Measurements from ENCODE around the gene CYP2U1.
"Not testable (repeated sequence)": the region's sequence is repeated elsewhere in the genome, so short reads cannot be mapped to it uniquely, and the experiment has no call there.

Gene CYP2U1

DNA sequence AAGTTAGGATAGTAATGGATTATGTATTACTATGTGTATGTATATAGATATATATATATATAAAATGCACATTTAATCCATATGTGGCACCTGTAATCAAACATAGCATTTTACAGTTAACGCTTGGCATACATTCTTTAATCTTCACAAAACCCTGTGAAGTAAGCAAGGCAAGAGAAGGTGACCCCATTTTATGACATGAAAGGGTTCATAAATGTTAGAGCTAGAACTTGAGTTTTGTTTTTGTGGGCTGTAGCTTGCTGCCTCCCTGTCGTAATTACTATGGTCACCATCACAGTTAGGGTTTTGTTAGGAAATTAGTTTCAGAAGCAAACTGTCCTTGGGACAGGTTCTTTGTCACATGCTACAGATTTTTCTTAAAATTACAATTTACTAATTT, 13.8 kb upstream of the CYP2U1 start:
- no peak for DNase-seq (ENCODE audit: extremely low read depth in 1 of 2, low read depth in 1 of 2)

DNA sequence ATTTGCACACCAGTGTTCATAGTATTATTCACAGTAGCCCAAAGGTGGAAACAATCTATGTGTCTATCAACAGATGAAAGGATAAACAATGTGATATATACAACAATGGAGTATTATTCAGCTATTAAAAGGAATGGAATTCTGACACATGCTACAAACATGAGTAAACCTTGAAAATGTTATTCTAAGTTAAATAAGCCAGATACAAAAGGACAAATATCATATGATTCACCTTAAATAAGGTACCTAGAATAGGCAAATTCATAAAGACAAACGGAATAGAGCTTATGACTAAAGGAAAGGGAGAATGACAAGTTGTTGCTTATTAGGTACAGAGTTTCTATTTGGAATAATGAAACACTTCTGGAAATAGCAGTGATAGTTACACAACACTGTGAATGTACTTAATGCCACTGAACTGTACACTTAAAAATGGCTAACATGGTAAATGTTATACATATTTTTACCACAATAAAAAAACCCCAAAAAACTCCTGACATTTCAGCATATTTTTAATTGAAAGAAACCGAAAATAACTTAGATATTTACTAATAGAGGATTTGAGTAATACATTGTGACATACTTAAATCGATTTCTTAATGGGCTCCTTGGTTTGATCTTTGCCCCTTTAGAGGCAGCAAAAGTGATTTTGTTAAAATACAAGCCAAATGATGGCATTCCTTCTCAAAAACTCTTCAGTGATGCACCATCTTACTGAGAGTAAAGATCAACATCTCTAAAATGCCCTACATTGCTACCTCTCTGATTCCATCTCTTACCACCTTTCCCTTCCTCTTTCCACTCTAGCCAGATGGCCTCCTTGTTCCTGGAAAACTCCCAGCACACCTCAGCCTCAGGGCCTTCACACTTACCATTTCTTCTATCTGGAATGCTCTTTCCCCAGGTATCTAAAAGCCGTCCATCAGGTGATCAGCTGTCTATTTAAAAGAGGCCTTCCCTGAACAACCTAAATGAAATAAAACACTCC, 8.6 kb upstream of the CYP2U1 start:
- no peak for DNase-seq (ENCODE audit: extremely low read depth in 1 of 2, low read depth in 1 of 2)

DNA sequence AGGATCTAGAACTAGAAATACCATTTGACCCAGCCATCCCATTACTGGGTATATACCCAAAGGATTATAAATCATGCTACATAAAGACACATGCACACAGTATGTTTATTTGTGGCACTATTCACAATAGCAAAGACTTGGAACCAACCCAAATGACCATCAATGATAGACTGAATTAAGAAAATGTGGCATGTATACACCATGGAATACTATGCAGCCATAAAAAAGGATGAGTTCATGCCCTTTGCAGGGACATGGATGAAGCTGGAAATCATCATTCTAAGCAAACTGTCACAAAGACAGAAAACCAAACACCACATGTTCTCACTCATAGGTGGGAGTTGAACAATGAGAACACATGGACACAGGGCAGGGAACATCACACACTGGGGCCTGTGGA, 5.6 kb upstream of the CYP2U1 start:
- DNase-seq (ENCODE audit: extremely low read depth in 1 of 2, low read depth in 1 of 2): not testable (repeated sequence)

DNA sequence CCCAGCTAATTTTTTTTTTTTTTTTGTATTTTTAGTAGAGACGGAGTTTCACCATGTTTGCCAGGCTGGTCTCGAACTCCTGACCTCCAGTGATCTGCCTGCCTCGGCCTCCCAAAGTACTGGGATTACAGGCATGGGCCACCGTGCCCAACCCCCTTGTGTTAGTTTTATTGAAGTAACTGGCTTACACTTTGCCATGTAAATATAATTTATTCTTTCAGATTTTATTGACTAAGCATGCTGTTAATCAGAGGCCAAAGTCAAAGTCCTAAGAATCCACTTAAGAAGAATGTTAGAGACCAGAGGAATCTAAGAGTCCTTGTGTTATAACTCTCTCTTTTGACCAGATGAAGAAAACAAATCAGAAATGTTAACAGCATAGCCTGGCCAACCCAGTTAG, 4.5 kb upstream of the CYP2U1 start:
- DNase-seq (ENCODE audit: extremely low read depth in 1 of 2, low read depth in 1 of 2): not testable (repeated sequence)

DNA sequence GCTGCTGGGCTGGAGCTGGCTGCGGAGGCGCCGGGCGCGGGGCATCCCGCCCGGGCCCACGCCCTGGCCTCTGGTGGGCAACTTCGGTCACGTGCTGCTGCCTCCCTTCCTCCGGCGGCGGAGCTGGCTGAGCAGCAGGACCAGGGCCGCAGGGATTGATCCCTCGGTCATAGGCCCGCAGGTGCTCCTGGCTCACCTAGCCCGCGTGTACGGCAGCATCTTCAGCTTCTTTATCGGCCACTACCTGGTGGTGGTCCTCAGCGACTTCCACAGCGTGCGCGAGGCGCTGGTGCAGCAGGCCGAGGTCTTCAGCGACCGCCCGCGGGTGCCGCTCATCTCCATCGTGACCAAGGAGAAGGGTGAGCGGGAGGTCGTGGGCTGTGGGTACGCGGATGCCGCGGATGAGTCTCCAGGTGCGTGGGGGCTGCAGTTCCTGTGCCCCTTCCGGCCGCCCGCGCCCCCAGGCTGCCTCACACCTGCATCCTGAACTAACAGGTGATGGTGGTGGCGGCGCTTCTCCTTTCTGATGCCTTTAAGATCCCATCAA, 499 bp downstream of the CYP2U1 start:
- DNase-seq (ENCODE audit: extremely low read depth in 1 of 2, low read depth in 1 of 2): peak; percentile 5 to 7

DNA sequence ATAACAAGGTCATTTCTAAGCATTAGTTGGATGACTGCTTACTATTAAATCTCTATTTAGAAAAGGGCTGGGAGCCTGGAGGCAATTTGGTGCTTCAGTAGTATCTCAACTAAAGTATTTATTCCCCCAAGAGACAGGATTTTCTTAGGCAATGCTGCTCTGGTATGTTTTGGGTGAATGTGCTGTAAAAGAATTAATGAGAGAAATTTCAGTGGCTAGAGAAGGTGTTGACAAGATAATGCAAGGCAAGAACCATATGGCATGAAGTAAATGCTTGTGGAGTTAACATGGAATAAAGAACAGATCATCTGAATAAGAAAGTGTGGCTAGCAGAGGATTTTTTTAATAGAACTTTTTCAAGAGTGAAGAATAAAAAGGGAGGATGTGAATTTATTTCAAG, 3.9 kb downstream of the CYP2U1 start:
- DNase-seq (ENCODE audit: extremely low read depth in 1 of 2, low read depth in 1 of 2): no peak

DNA sequence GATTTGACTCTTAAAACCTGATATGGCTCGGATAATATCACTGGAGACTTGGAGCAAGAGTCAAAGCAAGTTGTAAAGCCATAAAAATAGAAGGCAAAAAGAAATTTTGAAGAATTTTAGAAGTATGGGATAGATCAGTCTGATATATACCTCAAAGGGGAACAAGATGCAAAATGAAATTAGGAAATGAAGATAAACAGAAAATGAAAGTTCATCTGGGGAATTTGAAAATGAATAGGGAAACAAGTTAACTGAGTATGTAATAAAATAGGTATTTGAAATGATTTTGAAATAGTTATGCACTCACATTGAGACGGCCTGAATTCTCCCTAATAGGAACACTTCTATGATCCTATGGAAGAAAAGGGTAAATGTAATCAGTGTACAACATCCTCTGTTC, 5.7 kb downstream of the CYP2U1 start:
- no peak for DNase-seq (ENCODE audit: extremely low read depth in 1 of 2, low read depth in 1 of 2)

DNA sequence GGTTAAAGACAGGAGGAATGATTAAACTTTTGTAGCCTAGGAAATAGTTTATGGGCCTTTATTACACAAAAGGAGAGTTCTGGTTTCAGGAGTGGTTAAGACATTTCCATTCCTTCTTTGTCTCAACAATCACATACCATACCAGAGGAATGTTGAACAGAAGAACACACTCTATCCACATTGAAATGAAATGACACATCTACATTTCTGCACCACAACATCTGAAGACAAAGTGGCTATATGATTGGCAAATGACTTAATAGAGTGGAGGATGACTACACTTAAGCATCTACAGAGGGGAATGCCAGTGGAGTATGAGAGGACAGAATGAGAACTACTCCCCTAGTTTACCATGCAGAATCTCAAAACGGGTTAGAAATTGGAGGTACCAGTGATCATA, 8.0 kb downstream of the CYP2U1 start:
- DNase-seq (ENCODE audit: extremely low read depth in 1 of 2, low read depth in 1 of 2): no peak

DNA sequence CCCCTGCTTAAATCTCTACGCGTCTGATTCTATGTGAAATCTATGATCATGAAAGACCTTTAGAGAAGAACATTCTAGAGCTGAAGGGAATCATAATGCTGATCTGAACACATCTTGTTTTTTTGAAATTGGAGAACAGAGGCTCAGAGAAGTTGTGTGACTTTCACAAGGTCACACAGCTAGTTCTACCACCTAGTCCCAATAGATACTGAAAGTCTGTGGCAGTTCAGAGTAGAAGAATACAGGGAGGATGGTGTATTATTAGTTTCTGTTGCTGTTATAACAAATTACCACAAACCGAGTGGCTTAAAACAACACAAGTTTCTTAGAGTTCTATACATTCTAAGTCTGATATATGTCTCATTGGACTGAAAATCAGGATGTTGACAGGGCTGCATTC, 14.5 kb downstream of the CYP2U1 start:
- no peak for DNase-seq (ENCODE audit: extremely low read depth in 1 of 2, low read depth in 1 of 2)

DNA sequence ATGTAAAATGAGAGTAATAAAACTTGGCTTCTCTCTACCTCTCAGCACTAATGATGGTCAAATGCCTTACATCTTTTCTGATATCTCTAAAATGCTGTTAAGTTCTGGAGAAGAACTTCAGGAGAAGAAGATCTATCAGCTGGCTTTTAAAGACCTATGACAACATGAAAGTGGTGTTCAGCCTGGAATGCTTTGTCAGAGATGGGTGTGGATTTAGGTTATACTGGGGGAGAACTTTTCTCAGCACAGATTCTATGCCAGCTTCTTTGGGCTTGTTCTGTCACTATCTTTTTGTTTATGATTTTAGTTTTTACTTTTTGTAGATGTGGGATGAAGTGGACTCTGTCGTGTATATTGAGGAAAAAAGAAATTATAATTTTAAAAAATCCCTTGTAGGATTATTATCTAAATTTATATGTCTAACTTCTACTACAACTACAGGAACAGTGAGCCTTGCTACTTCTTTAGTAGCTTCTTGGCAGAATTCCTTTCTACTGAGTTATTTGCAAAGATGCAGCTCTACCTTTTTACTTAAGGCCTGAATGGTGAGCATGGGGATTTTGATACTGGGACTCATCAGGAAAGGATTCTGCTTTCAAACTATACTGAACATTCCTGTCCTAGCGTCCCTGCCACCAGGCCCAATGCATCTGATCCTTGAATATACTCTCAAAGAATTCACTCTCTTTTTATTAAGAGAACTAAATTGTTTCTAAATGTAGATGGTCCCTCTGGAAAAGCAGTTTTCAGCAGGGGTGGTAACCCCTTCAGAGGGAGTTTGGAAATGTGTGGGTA, 19.6 kb downstream of the CYP2U1 start:
- no peak for DNase-seq (ENCODE audit: extremely low read depth in 1 of 2, low read depth in 1 of 2)

DNA sequence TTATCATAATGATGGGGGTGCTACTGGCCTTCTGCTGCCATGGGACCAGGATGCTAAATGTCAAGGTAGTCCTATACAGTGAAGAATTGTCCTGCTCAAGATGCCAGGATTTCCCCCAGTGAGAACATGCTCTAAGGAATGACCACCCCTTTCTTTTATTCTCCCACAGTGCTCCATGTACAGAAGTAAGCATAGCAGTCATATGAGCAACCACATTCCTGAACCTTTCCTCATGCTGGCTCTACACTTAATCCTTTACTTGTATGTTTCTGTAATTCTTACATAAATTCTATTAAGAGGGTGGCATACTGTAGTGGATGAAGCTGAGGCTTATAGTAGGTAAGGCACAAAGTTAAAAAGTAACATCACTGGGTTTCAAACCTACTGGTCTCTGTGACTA, 20.2 kb downstream of the CYP2U1 start:
- no peak for DNase-seq (ENCODE audit: extremely low read depth in 1 of 2, low read depth in 1 of 2)

DNA sequence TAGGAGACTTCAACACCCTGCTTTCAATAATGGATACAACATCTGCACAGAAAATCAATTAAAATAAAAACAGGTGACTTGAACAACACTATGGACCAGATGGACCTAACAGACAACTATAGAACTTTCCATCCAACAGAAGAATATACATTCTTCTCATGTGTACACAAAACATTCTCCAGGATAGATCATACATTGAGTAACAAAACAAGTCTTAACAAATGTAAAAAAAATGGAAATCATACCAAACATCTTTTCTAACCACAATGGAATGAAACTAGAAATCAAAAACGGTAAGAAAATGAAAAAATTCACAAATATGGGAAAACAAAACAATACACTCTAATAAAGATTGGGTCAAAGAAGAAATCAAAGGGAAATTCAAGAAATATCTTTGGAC, 24.7 kb downstream of the CYP2U1 start:
- DNase-seq (ENCODE audit: extremely low read depth in 1 of 2, low read depth in 1 of 2): no peak

DNA sequence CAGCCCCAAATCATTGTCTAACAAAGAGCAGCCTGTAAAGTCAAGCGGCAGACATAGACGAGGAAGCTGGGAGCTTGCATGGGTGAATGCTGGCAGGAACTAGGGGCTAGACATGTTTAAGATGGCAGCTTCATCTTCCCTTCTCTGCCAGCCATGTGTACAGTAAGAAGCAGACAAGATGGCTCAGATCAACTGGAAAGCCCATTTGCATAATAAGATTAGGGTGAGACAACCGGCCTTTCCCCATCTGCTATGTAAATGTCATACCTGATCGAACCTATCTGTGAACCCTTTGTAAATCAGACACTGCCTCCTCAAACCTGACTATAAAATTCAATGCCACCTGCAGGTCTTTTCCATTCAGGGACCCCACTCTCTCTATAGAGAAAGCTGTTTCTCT, 35.6 kb downstream of the CYP2U1 start:
- DNase-seq (ENCODE audit: extremely low read depth in 1 of 2, low read depth in 1 of 2): no peak

DNA sequence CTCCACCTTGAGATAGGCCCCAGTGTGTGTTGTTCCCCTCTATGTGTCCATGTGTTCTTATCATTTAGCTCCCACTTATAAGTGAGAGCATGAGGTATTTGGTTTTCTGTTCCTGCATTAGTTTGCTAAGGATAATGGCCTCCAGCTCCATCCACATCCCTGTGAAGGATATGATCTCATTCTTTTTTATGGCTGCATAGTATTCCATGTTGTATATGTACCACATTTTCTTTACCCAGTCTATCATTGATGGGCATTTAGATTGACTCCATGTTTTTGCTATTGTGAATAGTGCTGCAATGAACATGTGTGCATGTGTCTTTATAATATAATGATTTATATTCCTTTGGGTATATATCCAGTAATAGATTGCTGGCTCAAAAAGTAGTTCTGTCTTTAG, 36.2 kb downstream of the CYP2U1 start:
- not testable (repeated sequence) for DNase-seq (ENCODE audit: extremely low read depth in 1 of 2, low read depth in 1 of 2)

DNA sequence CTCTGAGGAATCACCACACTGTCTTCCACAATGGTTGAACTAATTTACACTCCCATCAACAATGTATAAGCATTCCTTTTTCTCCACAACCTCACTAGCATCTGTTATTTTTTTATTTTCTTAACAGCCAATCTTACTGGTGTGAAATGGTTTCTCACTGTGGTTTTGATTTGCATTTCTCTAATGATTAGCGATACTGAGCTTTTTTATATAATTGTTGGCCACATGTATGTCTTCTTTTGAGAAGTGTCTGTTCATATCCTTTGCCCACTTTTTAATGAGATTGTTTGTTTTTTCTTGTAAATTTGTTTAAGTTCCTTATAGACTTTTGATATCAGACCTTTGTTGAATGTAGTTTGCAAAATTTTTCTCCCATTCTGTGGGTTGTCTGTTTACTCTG, 36.6 kb downstream of the CYP2U1 start:
- not testable (repeated sequence) for DNase-seq (ENCODE audit: extremely low read depth in 1 of 2, low read depth in 1 of 2)

DNA sequence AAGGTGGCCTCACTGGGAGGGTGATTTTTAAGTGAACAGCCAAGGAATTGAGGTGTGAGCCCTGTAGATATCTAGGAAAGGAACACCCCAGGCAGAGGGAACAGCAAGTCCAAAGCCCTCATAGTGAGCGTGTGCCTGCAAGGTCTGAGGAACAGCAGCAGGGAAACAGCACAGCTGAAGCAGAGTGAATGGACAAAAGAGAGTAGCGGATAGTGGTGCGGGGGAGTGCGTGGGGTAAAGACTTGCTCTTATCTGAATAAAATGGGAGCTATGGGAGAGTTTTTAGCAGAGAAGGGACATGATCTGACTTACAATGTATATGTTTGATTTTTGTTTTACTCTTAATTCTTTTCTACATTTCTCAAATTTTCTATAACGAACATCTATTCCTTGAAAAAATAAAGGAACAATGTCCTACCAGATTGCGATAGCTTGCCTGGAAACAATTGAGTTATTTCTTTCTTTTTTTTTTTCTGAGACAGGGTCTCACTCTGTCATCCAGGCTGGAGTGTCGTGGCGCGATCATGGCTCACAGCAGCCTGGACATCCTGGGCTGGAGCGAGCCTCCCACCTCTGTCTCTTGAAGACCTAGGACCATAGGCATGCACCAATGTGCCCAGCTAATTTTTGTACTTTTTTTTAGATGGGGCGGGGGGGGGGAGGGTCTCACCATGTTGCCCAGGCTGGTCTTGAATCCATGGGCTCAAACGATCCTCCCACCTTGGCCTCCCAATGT, 38.9 kb downstream of the CYP2U1 start:
- DNase-seq (ENCODE audit: extremely low read depth in 1 of 2, low read depth in 1 of 2): no peak

DNA sequence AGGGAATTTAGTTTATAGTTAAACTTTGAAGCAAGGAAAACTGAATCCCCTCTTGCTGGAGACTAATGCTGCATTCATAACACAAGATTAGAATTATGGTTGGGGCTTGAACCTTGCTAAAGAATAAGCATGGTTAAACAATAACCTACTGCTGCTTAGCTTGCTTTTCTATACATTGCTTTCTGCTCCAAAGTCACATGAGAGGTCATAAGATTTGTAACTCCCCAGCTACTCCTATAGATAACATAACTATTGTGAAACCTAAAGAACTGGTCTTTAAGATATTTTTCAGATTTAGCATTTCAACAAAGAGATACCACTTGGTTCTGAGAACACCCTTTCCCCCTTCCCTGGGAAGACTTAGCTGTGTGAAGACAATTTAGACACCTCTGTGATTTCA, 41.3 kb downstream of the CYP2U1 start:
- DNase-seq (ENCODE audit: extremely low read depth in 1 of 2, low read depth in 1 of 2): no peak

DNA sequence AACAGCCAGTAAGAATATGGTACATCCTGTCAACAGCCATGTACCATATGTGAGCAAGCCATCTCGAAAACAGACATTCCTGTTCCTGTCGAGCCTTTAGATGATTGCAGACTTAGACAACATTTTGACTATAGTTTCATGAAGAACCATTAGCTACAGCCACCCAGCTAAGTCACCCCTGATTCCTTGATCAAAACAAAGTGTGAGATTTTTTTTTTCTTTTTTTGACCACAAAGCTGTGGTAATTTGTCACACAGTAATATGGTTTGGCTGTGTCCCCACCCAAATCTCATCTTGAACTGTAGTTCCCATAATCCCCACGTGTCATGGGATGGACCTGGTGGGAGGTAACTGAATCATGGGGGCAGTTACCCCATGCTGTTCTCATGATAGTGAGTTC, 43.2 kb downstream of the CYP2U1 start:
- DNase-seq (ENCODE audit: extremely low read depth in 1 of 2, low read depth in 1 of 2): no peak

DNA sequence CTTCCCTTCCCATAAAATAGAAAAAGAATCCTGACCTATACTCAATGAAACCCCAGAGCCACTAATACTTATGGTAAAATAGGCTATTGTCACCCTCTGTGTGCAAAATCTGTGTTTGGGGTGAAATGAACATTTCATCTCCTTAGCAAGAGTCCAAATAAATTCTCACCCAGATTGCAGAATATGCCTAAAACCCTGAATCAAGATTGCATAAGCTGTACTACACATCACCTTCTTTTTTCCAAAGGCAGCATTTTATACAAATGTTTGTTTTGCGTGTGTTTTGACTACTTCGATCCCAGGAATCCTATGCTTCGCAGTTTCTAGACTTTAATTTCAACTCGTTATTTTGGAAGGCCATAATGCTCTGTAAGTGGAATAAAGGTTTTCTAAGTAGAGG, 46.1 kb downstream of the CYP2U1 start:
- DNase-seq (ENCODE audit: extremely low read depth in 1 of 2, low read depth in 1 of 2): no peak

DNA sequence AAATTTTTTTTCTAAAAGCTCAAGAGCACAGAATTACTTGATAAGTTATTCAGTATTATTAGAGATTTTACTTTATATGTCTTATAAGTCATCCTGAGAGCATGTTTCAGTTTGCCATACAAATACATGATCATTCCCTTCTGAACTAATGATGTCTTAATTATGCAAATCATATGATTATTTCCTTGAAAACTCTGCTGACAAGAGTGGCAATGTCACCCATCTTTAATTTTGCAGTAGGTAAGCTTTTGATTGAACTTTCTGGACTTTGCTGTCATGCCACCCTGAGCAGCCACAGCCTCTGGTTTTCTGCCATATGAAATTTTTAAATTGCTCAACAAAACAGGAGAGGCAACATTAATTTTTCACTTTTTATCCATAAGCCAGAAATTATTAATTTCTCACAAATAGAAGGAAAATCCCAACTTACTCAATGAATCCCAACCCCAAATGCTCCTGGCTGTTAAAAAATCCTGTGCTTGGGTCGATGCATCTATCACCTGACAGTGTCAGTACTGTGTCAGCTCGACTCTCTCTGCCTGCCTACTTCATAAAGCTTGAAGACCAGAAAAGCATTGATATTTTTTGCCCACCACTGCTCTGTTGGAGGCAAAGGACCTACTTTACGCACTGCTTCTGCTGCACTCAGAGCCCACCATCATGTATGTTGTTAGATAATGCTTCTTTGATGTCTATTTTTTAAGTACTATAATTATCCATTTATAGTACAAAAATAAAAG, 46.8 kb downstream of the CYP2U1 start:
- DNase-seq (ENCODE audit: extremely low read depth in 1 of 2, low read depth in 1 of 2): no peak
